HG03439 (cell line): ENCODE data around the gene LRRC8A.

Source experiments
- ATAC-seq: cut with Tn5 transposase; IDR thresholded peaks from one replicate; pipeline ENCODE4 v1.9.1; 2021; ENCODE audit warnings: mild to moderate bottlenecking, moderate library complexity; ENCODE audit not compliant: unreplicated experiment

Gene LRRC8A

DNA sequence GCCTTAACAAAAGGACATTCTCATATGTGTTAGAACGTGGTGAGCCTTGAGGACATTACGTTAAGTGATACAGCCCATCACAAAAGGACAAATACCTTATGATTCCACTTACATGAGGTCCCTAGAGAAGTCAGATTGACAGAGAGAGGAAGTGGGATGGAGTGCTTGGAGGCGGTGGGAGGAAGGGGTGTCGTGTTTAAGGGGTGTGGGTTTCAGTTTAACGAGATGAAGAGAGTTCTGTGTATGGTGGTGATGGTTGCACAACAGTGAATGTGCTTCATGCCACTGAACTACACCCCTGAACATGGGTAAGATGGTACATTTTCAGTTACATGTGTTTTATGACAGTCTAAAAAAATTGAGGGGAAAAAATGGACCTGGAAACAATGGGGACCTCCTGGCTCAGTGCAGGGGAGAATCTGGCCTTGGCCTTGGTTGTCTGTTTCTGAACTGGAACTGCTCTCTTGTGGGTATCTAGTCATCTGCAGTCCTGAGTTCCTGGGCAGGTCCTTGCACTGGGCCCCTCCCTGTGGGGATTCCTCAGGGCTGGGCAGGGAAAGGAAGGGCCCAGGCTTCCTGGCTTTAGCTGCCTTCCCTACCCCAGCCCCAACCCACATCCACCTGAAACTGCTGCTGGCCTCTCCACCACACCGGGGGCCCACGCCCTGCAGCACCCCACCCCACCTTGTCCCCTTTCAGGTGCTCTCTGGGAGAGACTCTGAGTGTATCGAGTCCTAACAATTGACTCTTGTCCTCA, 17.8 kb downstream of the LRRC8A start:
- no peak for ATAC-seq

DNA sequence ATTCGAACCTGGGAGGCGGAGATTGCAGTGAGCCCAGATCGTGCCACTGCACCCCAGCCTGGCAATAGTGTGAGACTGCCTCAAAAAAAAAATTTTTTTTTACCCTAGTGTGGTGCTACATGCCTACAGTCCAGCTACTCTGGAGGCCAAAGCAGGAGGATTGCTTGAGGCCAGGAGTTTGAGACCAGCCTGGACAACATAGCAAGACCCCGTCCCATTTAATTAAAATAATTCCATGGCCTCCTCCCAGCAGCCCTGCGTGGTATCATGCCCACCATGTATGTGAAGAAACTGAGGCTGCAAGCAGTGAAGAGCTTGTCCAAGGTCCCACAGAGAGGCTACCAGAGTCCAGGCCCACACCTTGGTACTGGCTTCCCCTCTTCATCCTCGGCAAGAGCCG, 19.4 kb downstream of the LRRC8A start:
- no peak for ATAC-seq

DNA sequence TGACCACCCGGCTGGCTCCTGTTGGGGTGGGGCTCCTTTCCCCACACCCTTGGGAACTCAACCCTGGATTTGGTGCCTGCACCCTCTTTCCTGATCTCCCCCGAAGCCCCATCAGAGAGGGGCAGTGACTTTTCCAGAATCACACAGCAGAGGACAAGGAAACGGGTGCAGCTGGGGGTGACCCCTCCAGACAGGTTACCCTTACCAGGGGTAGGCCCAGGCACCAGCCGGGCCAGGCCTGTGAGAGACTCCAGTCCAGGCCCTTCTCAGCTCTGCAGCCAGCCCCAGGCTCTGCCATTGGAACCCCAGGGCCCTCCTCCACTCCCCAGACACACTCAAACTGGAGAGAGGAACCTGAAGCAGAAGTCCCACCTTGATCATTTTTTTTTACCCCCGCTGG, 19.9 kb downstream of the LRRC8A start:
- no peak for ATAC-seq

DNA sequence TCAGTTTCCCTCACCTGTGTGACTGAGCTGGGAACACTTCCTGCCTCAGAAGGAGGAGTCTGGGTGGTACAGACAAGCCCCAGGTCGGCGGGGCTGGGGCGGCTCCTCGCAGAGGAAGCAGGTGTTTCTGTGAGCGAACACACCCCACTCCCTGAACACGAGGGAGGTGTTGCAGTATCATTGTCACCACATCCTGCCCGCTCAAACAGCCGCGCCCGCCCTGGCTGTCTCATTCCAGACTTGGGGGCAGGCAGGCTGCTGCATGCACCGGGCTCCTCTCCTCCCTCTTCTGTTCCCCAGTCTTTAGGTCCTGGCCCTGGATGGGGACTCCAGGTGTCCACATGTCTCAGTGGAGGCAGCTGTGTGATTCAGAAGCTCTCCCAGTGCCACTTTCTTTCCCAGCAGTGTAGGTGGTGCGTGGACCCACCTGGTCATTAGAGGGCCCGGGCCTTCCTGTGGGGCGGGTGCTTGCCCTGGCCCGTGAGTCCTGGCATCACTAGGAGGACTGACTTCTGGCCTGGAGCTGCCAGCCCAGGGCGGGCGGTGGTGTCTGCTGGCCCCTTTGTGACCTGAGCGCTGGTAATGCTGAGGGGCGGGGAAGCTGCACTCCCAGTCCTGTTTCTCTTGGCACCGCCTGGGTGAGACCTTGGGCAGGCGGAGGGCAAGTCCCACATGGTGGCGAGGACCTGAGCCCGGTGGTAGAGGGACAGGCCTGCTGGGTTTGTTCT, 20.6 kb downstream of the LRRC8A start:
- ATAC-seq = no peak

DNA sequence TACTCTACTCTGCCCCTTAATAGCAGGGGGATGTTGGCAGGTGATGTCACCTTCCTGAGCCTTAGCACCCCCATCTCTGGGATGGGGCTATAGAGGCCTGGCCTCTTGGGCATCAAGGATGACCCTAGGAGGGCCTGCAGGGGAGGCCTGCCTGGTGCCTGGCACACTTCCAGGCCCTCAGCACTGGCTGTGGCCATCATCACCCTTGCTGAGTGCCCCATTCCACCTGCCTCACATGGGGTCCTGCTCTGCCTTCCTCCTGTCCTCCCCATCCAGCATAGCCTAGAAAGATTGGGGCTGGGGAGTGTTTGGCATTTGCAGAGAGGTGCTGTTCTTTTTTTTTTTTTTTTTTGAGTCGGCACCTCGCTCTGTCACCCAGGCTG, 21.1 kb downstream of the LRRC8A start:
- ATAC-seq = no peak

DNA sequence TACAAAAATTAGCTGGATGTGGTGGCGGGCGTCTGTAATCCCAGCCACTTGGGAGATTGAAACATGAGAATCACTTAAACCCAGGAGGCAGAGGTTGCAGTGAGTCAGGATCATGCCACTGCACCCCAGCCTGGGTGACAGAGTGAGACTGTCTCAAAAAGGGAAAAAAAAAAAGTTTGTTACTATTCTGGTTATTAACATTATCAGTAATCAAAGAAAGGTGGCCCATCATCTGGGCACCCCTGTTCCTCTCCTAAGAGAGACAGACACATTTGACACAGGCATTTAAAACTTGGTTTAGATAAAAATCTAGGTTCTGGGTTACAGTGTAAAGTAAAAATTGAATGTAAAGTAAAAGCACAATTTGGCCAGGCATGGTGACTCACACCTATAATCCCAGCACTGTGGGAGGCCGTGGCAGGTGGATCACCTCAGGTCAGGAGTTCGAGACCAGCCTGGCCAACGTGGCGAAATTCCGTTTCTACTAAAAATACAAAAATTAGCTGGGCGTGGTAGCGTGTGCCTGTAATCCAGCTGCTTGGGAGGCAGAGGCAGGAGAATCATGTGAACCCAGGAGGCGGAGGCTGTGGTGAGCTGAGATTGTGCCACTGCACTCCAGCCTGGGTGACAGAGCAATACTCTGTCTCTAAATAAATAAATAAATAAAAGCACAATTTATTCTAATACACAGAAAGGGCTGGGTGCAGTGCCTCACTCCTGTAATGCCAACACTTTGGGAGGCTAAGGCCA, 22.1 kb downstream of the LRRC8A start:
- no peak for ATAC-seq

DNA sequence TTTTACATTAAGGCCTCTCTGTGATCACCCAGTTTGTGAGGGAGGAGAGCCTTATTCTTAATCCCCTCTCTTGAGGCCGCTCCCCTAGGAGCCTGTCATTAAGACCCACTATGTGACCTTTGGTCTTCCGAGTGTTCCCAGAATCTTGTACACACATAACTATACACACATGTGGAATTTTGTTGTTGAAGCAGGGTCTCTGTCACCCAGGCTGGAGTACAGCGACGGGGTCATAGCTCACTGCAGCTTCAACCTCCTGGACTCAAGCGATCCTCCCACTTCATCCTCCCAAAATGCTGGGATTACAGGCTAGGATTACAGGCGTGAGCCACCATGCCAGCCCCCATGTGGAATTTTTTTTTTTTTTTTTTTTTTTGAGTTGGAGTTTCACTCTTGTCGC, 24.0 kb downstream of the LRRC8A start:
- ATAC-seq = no peak

DNA sequence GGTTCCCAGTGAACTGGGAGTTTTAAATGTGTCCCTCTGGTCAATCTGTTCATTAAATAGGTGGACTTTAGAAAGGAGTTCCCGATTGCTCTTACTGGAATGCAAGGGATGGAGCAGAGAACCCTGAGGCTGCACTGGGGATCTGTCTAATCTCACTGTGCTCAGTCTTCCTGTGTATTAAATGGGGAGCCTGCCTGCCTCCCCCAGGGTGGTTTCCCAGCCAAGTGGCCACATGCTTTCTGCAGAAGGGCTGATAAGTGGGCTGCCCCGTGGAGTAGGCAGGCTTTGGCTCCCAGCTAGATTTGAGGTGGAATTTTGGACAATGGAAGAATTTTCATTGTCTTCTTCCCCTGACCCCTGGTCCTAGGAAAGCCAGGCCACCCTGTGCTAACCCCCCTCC, 24.8 kb downstream of the LRRC8A start:
- ATAC-seq = no peak

DNA sequence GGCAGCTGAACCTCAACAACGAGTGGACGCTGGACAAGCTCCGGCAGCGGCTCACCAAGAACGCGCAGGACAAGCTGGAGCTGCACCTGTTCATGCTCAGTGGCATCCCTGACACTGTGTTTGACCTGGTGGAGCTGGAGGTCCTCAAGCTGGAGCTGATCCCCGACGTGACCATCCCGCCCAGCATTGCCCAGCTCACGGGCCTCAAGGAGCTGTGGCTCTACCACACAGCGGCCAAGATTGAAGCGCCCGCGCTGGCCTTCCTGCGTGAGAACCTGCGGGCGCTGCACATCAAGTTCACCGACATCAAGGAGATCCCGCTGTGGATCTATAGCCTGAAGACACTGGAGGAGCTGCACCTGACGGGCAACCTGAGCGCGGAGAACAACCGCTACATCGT, 26.4 kb downstream of the LRRC8A start:
- no peak for ATAC-seq

DNA sequence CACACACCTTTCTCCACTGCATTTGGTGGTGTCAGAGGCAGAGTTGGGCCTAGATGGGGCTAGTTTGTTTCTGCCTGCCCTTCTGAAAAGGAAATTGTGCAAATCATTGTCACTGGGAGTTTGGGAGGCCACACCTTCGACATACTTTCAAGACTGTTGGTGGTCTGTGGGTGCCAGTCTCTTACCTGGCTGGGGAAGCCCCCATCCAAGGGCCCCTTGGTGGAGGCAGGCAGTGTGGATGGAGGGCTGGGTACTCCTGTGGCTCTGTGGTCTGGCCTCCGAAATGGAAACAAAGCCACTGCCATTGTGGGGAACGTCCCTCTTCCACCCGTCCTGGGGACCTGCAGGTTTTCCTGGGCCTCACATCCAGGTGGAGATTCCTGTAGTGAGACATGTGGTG, 27.9 kb downstream of the LRRC8A start:
- no peak for ATAC-seq

DNA sequence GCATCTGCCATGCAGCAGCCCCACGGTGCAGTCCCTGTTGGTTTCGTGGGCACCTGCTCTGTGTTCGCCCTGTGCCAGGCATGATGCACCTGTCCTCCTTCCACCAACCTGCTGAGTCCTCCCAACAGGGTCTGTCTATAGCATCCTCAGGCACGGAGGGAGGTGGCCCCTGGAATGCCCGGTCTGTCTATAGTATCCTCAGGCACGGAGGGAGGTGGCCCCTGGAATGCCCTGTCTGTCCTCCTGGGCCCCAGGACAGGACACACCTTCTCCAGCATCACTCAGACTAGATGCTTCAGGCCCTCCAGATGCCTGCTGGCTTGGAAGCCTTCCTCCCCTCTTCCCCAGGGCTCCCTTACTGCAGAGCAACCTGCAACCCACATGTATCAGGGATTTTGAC, 29.0 kb downstream of the LRRC8A start:
- ATAC-seq = no peak

DNA sequence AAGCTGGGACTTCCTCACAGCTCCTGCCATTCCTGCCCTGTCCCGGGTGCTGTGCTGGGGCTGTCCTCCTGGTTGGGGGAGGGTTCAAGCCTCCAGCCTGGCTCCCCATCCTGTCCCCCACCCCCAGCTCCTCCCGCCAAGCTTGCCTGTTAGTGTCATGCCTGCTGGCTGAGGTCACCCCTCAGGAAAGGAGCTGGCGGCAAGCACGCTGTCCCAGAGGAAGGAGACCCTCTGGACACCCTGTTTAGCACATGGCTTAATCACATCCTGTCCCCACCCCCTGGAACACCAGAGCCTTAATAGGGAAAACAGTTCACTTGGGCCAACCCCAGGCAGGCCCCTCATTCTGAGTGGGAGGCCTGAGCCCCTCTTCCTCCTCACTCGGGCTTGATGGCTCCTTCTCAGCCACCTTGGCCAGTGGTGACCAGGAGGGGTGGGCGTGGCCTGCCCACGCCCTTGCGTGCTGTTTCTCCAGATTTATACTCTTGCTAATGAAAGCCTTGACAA, 29.6 kb downstream of the LRRC8A start:
- no peak for ATAC-seq

DNA sequence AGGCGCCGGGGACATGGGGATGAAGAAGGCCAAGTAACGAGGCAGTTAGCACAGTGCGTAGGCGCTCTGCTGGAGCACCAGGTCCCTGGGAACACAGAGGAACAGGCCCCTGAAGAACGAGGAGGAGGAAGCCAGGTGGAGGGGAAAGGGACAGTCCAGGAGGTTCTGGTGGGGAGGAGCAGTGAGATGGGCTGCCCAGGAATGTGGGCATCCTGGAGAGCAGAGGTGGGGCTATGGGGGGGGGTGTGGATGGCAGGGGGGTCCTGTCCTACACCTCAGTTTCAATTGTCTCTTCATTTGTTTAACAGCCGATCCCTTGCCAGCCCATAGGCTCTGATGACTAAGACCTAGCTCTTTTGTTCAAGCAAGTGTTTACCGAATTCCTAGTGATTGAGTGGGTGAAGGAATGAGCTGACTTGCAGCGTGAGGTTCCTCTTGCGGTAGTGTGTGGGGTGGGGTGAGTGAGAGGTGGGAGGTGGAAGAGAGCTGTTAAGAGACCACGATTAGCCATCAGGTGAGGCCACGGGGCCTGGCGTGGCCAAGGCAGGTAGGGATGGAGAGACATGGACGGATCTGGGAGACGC, 30.4 kb downstream of the LRRC8A start:
- ATAC-seq = no peak

DNA sequence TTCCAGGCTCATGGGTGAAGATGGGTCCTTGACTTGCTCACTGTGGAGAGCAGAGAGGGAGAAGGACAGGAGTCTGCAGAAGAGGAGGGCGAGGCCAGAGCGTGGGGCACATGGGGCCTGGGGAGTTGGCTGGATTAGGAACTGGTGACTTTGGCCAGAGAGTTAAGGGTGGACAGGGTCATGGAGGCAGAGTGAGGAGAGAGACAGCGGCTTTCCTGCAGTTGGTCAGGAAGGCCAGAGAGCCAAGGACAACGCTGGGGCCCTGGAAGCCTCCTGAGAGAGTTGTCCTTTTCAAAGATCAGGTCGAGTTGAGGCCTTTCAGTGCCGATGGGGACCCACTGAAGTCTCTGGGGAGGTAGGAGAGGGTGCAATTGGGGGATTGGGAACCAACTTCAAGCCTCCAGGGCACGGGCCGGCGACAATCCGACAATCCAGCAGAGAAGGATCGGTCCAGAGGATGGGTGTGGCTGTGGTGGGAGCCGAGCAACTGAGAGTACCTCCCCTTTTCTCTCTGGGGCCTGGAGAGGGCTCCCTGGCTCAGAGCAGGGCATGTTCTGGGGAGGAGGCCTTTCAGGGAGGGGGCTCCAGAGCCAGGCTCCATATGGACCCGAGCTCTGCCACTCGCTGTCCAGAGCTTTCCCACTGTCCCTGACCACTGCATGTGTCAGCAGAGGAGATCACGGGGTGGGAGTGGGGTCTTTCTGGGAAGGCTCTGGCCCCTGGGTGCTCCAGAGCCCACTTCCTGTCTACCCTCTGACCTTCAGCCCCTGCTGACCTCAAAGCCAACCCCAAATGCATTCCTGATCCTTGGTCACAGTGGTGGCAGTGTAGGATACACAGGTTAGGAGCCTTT, 31.3 kb downstream of the LRRC8A start:
- no peak for ATAC-seq

DNA sequence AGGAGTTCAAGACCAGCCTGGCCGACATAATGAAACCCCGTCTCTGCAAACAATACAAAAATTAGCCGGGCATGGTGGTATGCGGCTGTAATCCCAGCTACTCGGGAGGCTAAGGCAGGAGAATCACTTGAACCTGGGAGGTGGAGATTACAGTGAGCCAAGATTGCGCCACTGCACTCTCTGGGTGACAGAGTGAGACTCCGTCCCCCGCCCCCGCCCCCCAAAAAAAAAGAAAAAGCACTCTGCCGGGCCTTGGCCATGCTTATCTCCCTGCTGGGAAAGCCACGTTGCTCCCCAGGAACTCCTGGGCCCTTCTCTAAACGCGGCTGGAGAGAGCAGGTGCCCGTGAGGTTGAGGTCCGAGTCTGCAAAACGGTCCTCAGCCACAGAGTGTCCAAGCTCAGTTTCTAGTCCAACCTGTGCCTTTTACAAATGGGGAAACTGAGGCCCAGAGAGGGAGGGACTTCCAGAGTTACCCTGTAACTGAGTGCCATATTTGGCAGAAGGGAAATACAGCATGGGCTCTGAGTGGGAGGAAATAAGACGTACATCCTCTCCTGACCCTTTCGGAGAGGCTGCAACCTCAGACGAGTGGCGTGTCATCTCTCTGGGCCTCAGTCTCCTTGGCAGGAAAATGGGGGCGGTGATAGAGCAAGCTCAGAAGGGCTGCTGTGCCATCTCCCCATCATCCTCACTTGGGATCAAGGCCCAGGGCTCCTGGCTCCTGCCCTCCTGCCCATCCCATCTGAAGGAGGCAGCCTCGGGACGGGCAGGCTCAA, 32.3 kb downstream of the LRRC8A start:
- ATAC-seq = no peak

DNA sequence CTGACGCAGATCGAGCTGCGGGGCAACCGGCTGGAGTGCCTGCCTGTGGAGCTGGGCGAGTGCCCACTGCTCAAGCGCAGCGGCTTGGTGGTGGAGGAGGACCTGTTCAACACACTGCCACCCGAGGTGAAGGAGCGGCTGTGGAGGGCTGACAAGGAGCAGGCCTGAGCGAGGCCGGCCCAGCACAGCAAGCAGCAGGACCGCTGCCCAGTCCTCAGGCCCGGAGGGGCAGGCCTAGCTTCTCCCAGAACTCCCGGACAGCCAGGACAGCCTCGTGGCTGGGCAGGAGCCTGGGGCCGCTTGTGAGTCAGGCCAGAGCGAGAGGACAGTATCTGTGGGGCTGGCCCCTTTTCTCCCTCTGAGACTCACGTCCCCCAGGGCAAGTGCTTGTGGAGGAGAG, 34.3 kb downstream of the LRRC8A start:
- no peak for ATAC-seq

DNA sequence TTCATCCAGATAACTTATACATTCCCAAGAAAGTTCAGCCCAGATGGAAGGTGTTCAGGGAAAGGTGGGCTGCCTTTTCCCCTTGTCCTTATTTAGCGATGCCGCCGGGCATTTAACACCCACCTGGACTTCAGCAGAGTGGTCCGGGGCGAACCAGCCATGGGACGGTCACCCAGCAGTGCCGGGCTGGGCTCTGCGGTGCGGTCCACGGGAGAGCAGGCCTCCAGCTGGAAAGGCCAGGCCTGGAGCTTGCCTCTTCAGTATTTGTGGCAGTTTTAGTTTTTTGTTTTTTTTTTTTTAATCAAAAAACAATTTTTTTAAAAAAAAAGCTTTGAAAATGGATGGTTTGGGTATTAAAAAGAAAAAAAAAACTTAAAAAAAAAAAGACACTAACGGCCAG, 34.8 kb downstream of the LRRC8A start:
- no peak for ATAC-seq

DNA sequence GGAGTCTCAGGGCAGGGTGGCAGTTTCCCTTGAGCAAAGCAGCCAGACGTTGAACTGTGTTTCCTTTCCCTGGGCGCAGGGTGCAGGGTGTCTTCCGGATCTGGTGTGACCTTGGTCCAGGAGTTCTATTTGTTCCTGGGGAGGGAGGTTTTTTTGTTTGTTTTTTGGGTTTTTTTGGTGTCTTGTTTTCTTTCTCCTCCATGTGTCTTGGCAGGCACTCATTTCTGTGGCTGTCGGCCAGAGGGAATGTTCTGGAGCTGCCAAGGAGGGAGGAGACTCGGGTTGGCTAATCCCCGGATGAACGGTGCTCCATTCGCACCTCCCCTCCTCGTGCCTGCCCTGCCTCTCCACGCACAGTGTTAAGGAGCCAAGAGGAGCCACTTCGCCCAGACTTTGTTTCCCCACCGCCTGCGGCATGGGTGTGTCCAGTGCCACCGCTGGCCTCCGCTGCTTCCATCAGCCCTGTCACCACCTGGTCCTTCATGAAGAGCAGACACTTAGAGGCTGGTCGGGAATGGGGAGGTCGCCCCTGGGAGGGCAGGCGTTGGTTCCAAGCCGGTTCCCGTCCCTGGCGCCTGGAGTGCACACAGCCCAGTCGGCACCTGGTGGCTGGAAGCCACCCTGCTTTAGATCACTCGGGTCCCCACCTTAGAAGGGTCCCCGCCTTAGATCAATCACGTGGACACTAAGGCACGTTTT, 35.4 kb downstream of the LRRC8A start:
- ATAC-seq = no peak

DNA sequence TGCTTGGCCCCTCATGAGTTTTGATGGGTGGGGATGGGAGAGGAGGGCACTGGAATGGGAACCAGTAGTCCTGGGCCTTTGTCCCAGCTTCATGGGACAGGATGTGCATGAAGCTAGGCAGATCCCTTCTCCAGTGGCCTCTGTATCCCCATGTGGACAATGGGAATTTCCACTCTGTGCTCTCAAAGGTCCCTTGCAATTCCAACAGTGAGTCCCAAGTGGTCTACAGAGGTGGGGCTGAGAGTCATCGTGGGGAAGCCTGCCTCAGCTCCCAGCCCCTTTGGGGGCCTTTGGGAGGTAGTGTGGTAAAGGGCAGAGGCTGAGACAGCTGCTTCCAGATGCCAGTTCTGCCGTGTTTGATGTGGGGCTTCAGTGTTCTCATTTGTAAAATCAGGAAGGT, 37.0 kb downstream of the LRRC8A start:
- no peak for ATAC-seq
